B cell (primary cell): ENCODE measurements around the gene EID2B. TPM values are rescaled to one million over a fixed set of nuclear protein-coding genes. Genes with fewer than 3 reads are reported as not detected.

Experiments used
- ATAC-seq: fragments of 200-7000 bp; cut with Tn5 transposase; one replicate; pipeline ENCODE4 v1.10.0; 2021; ENCODE audit warnings: low read depth, mild to moderate bottlenecking, moderate number of reproducible peaks, moderate library complexity
- CTCF ChIA-PET: fragments of 350-600 bp; sonication (Branson Sonifier 250); formaldehyde crosslinking; loops from one replicate; lab custom pipeline; 2021; ENCODE audit warnings: antibody characterized with exemption, inconsistent platforms; lab: Charles Lee
- POLR2A ChIA-PET: fragments of 350-600 bp; sonication (Branson Sonifier 250); formaldehyde crosslinking; loops from one replicate; lab custom pipeline; 2021; ENCODE audit warnings: antibody characterized with exemption; lab: Charles Lee
- DNase-seq: peaks from one replicate; pipeline ENCODE4 v3.0.0; 2013
- H2AFZ ChIP-seq: 2 replicates; pipeline ENCODE4 v1.6.1; 2012; ENCODE audit warnings: mild to moderate bottlenecking, low read depth, low read length; ENCODE audit not compliant: insufficient read depth, poor library complexity, severe bottlenecking
- H3K27ac ChIP-seq, 2 donors: 1 replicate in 1 of 2; 2 replicates in 1 of 2; pipeline ENCODE4 v1.5.1; 2012 to 2013; ENCODE audit warnings: low read length in 2 of 2, mild to moderate bottlenecking in 2 of 2, moderate library complexity in 1 of 2
- H3K27me3 ChIP-seq, 4 experiments: fragments of 200-600 bp in 1 of 4; sonication (generic) in 1 of 4; replicated peaks in 1 of 4; 1 replicate in 2 of 4; 2 replicates in 2 of 4; pipeline versions ENCODE4 v1.6.1 to v1.7.0; 2013 to 2016; ENCODE audit warnings: low read length in 3 of 4, mild to moderate bottlenecking in 2 of 4, mixed read lengths in 1 of 4, moderate library complexity in 1 of 4; ENCODE audit not compliant: insufficient read depth in 4 of 4, control insufficient read depth in 3 of 4; ENCODE audit errors: control extremely low read depth in 1 of 4
- H3K36me3 ChIP-seq, 2 experiments: replicated peaks in 1 of 2; 1 replicate in 1 of 2; 2 replicates in 1 of 2; pipeline versions ENCODE4 v1.6.1 to v1.7.1; 2013; ENCODE audit warnings: low read length in 1 of 2; ENCODE audit not compliant: insufficient read depth in 2 of 2, control insufficient read depth in 1 of 2; ENCODE audit errors: control extremely low read depth in 1 of 2, extremely low read depth in 1 of 2
- H3K4me1 ChIP-seq, 2 donors: fragments of 200-600 bp in 1 of 2; sonication (generic) in 1 of 2; 1 replicate in 1 of 2; 2 replicates in 1 of 2; pipeline versions ENCODE4 v1.5.1 to v1.6.1; 2013 to 2017; ENCODE audit warnings: low read length in 2 of 2; ENCODE audit not compliant: control insufficient read depth in 2 of 2, insufficient read depth in 2 of 2
- H3K4me2 ChIP-seq: replicated peaks from 2 replicates; pipeline ENCODE3; 2012; ENCODE audit warnings: mild to moderate bottlenecking, low read depth, low read length; ENCODE audit not compliant: poor library complexity, severe bottlenecking
- H3K4me3 ChIP-seq, 5 experiments: fragments of 200-600 bp in 1 of 5; sonication (generic) in 1 of 5; 1 replicate in 3 of 5; 2 replicates in 2 of 5; pipeline versions ENCODE4 v1.5.1 to v1.7.0; 2011 to 2016; ENCODE audit warnings: low read length in 4 of 5, mild to moderate bottlenecking in 4 of 5, low read depth in 2 of 5, control low read depth in 1 of 5, moderate library complexity in 1 of 5; ENCODE audit not compliant: insufficient read depth in 1 of 5; ENCODE audit errors: control extremely low read depth in 1 of 5, extremely low read depth in 1 of 5
- H3K79me2 ChIP-seq: fragments of 200-600 bp; sonication (generic); one replicate; pipeline ENCODE4 v1.6.0; 2016; ENCODE audit warnings: low read length; ENCODE audit not compliant: control insufficient read depth, insufficient read depth
- H3K9ac ChIP-seq: fragments of 200-600 bp; sonication (generic); 2 replicates; pipeline ENCODE4 v1.6.1; 2017; ENCODE audit warnings: mild to moderate bottlenecking, low read length, moderate library complexity
- H3K9me3 ChIP-seq, 3 donors: one replicate each; pipeline versions ENCODE4 v1.6.1 to v1.7.1; 2013; ENCODE audit warnings: low read length in 2 of 3; ENCODE audit not compliant: control insufficient read depth in 2 of 3, insufficient read depth in 1 of 3; ENCODE audit errors: control extremely low read depth in 1 of 3
- H4K20me1 ChIP-seq: 2 replicates; pipeline ENCODE4 v1.6.0; 2012; ENCODE audit warnings: mild to moderate bottlenecking, low read length; ENCODE audit not compliant: insufficient read depth, control insufficient read depth, poor library complexity, severe bottlenecking
- H3K27ac Mint-ChIP-seq: one replicate; pipeline ENCODE4 v1.8.0; 2021; ENCODE audit warnings: mixed read lengths
- H3K27me3 Mint-ChIP-seq: one replicate; pipeline ENCODE4 v1.8.0; 2021; ENCODE audit warnings: mixed read lengths
- H3K4me1 Mint-ChIP-seq: one replicate; pipeline ENCODE4 v1.8.0; 2021; ENCODE audit warnings: mixed read lengths
- H3K4me3 Mint-ChIP-seq: one replicate; pipeline ENCODE4 v1.8.0; 2021; ENCODE audit warnings: mixed read lengths
- H3K9me3 Mint-ChIP-seq: one replicate; pipeline ENCODE4 v1.8.0; 2022; ENCODE audit warnings: mixed read lengths; ENCODE audit not compliant: insufficient read depth
- CTCF ChIP-seq: fragments of 200-600 bp; IDR thresholded peaks from one replicate; pipeline ENCODE4 v1.8.0; 2022; ENCODE audit warnings: antibody characterized with exemption, mild to moderate bottlenecking
- EZH2 ChIP-seq: IDR thresholded peaks from 2 replicates; pipeline ENCODE4 v1.6.1; 2012; ENCODE audit warnings: borderline replicate concordance, low read depth, mild to moderate bottlenecking, moderate library complexity, low read length; ENCODE audit not compliant: insufficient read depth, poor library complexity, severe bottlenecking
- WGBS: methylation state at CpG from one replicate; pipeline ENCODE4 v1.1.5; 2013; ENCODE audit warnings: missing lambda C conversion rate; ENCODE audit not compliant: insufficient coverage; 5-methylcytosine and 5-hydroxymethylcytosine counted together
- intact Hi-C: fragments of 100-400 bp; cut with micrococcal nuclease; formaldehyde crosslinking; loops from one replicate; pipeline ENCODE4 v1.10.0; 2022
- polyA plus RNA-seq: library from polyadenylated mRNA; depleted of rRNA; stranded (reverse); fragments of >200 nt; gene quantifications from 2 replicates; pipeline ENCODE4 v1.2.3, GENCODE V29; 2012
- total RNA-seq, 2 donors: library from RNA; stranded (reverse); fragments of 120-200 nt in 1 of 2; gene quantifications; 1 replicate in 1 of 2; 2 replicates in 1 of 2; pipeline versions ENCODE4 v1.2.3 to v1.2.4, GENCODE V29; 2013 to 2022

EID2B gene
- total and polyA plus RNA-seq, 2 donors (not counting 1 experiment from before 2014, with no cell fraction given), result 3.0 to 6.0 TPM

- H3K79me2 ChIP-seq, result peaks cover 26% of the 10 kb centered on the region
- peak within 1 kb of the TSS; percentile 87 for H3K4me2 ChIP-seq
- H3K9ac ChIP-seq, result peak within 1 kb of the TSS; percentile 85
- intact Hi-C loops, result loop anchor here (1.0 to 2.0 kb wide), 4 partner anchors 7 to 149 kb away; partner anchors contain the start of genes EID2B, MED29, PAF1 and SUPT5H
- Mint-ChIP-seq H3K4me1 (peaks cover 41% of the 10 kb centered on the region), H3K27me3 (no peaks in the 10 kb centered on the region), H3K27ac (peak within 1 kb of the TSS; percentile 93), H3K4me3 (peak within 1 kb of the TSS; percentile 98), H3K9me3 (no peaks in the 10 kb centered on the region)
- no peaks in the 10 kb centered on the region for H3K27me3 ChIP-seq
- H4K20me1 ChIP-seq, result no peaks in the 10 kb centered on the region
- POLR2A ChIA-PET, result interaction anchor here (0.6 kb wide), 2 partner anchors 27 to 206 kb away, joined by 3 to 12 read pairs; no protein-coding TSS in a partner anchor
- peak within 1 kb of the TSS; percentile 90 for H2AFZ ChIP-seq
- peak within 1 kb of the TSS; percentile 66 to 97 (median 86) for H3K4me3 ChIP-seq
- peak; percentile 94 for ATAC-seq
- peak; percentile 96 for DNase-seq
- peak within 1 kb of the TSS; percentile 74 to 83 for H3K27ac ChIP-seq
- no peaks in the 10 kb centered on the region for H3K9me3 ChIP-seq
- TF ChIP-seq EZH2 (no peak), CTCF (peak; percentile 80)
- CTCF ChIA-PET, result interaction anchor here (0.6 to 1.9 kb wide), 6 partner anchors 12 to 418 kb away, joined by 3 to 8 read pairs (median 3); no protein-coding TSS in a partner anchor
- no peaks in the 10 kb centered on the region for H3K36me3 ChIP-seq
- H3K4me1 ChIP-seq, result peaks cover 21 to 26% of the 10 kb centered on the region in 2 donors
- under 1% methylated on average over 84 of the region's 84 CpGs for WGBS
These were observed 7.1 kb upstream of the EID2B start, which contains the start of gene EID2 for GRCh38 chr19:39539518-39540332. Gene EID2, minus strand, starts transcription at chr19:39540161. Its CDS starts 82 bp downstream, at chr19:39540079.
